Endometrial microvascular endothelial cells (primary cell): Measurements from ENCODE around the gene OPN3. TPM values are rescaled to one million over a fixed set of nuclear protein-coding genes. Genes with fewer than 3 reads are reported as not detected.

Source experiments
- in situ Hi-C: cut with HindIII; loops from 2 replicates; pipeline ENCODE4 v1.10.0; 2017; ENCODE audit warnings: low sequenced_read_pairs, low pct_unique_long_range_greater_than_20kb; ENCODE audit errors: inconsistent ontology term
- total RNA-seq: library from RNA; depleted of rRNA; stranded (reverse); fragments of >200 nt; gene quantifications from one replicate; pipeline ENCODE4 v1.2.3, GENCODE V29; 2015; ENCODE audit errors: inconsistent ontology term

OPN3 gene
- total RNA-seq, 1 donor from 2014 or later, result 32.9 TPM

DNA sequence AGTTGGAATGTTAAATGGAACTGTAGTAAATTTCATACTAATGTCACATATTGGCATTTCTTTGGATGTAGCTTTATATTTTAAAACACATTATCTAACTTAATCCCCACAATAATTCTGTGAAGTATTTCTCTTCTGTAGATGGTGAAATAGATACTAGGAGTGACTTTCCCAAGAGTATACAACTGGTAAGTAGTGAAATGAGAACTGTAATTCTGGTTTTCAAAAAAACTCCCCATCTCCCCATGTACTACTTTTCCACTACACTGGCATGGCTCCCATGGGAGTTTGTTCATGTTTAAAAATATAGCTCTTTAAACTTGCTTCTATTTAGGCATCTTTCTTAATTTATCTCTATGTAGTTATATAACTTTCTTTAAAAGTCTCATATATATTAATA is 10.2 kb downstream of the OPN3 start:
- in situ Hi-C loops, result no loop called here

DNA sequence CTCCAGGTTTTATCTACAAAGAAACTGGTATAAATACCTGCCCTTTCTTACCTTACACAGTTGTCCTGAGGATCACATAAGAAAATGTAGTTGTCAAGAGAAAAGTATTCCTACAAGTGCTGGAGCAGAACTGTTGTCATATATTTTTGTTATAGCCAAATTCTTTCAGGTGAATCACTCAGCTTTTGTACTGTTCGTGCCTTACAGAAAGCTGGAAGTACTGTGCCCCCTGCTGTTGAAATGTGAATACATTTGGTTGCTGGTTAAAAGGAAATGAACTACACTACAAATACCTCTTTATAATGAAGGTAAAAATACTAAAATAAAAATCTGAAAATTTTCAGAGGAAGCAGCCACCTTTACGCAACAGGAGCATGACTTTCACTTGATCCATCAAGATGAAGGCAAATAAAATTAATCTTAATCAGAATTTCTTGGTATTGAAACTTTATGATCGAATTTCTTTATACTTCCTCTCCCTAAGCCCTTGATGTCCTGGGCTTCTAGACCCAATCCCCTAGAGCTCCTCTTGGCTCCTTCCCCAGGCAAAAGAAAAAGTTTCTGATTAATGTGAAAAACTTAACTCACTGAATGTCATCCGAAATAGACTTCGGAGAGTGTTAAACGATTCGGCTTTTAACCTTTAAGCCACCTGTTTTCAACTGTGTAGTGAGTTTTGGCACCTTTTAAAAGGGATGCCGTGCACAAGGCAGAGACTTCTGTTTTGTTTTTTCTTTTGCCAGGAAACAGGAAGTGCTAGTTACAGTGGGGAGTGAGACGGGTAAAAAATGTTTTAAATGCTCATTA is 12.5 kb downstream of the OPN3 start:
- in situ Hi-C loops, result no loop called here

DNA sequence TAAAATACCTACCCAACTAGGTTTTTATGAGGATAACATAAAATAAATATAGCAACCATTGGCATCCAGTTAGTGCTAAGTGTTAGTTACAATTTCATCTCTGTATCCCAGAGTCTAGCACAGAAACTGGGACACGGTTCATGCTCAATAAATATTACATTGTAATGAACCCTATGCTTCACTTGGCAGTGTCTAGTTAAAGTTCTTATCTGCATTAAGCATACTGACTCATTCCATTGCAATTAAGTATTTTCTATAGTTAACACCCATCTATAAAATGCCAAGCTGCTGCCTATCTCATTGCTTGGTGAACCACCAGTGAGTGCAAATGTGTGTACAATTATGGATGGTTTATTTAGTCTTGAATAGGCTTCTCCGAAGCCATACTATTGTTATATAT is 15.2 kb downstream of the OPN3 start:
- in situ Hi-C loops, result no loop called here

DNA sequence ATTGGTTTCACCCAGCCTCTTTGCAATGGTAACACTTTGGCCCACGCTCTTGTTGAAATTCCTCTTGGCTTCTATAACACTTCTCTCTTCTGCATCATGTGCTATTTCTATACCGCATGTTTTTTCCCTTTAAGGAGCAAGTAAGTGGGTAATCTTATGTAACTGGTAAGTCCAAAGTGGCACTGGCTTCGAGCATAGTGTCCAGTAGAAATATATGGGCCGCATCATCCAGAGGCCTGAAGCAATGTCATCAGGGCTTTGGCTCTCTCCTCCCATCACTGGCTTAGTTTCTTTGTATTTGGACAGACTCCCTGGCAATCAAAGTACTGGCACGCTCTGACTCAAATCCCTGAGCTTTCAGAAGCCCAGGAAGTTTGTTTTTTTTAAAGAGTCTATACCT is 17.5 kb downstream of the OPN3 start:
- in situ Hi-C loops, result no loop called here

DNA sequence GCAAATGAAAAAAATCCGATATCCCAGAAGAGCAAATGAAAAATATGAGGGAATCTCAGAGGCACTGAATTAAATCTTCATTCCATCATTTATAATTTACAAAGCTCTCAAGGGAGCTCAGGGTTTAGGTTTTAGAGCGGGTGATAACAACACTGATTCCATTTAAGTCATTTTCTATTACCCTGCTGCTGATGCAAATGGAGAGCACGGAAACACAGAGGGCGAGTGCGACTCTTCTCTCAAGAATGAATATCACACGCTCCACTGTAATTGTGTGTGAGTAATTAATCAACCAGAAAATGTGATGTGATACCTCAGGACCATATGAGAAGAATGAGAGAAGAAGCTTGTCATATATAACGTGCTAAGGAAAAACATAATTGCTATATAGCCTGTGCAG is 22.7 kb downstream of the OPN3 start:
- in situ Hi-C loops, result no loop called here

DNA sequence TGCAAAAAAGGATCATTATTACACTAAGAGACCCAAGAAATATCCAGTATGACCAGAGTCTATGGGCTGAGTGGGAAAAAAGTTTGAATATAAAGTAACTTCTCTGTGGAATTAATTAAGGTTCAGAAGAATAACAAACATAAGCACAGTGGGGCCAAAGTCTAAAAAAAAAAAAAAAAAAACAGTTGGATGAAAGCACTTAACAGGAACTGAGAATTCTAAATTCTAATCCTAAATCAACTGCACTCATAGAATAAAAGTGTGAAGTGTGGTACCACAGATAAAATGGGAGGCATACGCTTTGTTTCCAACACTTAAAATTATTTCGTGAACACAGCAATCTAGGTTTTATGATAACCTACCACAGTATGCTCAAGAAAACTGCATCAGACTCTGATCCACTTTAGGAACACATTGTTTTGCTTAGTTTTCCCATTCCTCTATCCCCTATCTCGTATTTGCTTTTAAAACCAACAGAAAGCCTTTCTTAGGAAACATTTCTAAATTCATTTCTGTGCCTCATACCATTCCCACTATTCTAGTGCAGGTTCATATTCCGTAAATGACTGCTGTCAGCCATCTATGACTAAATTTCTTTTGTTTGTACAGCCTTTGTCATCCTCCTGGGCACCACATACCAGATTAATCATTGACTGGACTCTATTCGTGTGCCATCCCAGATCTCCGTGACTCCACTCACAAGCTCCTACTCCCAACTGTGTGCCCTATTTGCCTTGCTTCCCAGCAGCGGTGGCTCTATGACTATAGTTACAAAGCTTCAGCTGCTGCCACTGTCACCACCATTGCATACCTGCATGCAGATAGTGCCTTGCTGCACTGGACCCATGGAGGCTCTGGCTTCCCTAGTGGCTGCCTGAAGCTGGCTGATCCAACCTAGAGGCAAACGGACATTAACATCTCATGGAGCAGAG is 24.9 kb downstream of the OPN3 start:
- in situ Hi-C loops, result no loop called here

DNA sequence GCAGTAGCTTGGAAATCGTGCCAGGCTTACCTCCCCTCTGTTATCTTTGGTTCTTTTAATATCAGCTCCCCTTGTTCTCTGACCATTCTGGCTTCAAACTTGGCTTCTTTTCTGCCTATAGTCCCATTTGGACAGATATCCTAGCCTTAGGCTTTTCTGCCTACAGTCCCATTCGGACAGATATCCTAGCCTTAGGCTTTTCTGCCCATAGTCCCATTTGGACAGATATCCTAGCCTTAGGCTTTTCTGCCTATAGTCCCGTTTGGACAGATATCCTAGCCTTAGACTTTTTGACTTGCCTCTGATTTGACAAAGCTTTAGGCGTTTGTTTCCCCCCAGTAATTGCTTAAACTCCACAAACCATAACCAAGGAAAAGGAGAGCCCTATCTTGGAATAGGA is 25.6 kb downstream of the OPN3 start:
- in situ Hi-C loops, result no loop called here

DNA sequence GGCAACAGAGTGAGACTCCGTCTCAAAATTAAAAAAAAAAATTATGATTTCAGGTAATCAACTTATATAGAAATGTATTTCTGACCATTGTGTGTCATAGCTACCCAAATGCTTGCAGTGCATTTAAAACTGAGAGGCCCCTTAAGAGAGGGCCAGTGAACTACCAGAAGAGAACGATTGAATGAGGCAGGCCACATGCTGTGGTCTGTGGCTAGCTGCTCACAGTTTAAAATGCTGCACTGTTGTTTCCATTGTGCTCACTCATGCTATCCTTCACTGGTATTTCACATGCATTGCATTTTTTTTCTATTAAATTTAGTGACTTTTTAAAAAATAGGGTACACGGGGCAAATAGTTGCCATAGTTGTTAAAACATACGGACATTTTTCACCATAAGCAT is 26.0 kb downstream of the OPN3 start:
- in situ Hi-C loops, result no loop called here

DNA sequence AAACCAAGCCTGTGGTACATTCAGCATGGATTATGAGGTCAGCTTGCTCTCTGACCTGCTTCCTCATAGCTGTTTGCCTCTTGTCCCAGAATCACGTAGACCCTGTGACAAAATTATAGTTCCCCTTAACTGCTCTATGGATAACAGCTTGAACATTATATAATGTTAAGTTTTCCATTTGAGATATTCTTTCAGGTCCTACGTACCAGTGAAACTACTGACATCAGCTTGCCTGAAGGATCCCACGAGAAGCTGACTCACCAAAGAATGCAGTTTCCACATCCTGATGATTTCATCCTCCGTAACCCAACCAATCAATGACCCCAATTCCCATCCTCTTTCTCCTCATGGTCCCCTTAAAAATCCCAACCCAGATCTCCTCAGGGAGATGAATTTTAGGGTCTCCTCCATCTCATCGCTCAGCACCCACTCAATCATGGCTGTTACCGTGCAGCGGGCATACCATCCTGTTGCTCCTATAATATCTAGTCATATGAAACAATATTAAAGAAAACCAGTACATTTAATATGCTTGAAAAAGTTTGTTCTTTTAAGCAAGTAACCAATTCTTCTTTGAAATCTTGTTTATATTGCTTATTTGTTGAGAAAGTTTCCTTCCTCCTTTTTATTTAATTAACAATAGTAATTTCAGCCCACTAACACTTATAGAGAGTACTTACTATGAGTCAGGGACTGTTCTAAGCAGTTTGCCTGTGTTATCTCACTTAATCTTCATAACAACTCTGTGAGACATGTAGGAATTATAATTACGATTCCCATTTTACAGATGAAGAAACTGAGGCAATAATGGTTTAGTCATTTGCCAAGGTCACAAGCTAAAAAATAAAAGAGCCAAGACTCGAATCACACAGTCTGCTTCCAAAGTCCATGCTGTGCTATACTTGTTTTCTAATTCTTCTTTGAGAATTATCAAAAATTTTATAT is 27.4 kb downstream of the OPN3 start:
- in situ Hi-C loops, result no loop called here

DNA sequence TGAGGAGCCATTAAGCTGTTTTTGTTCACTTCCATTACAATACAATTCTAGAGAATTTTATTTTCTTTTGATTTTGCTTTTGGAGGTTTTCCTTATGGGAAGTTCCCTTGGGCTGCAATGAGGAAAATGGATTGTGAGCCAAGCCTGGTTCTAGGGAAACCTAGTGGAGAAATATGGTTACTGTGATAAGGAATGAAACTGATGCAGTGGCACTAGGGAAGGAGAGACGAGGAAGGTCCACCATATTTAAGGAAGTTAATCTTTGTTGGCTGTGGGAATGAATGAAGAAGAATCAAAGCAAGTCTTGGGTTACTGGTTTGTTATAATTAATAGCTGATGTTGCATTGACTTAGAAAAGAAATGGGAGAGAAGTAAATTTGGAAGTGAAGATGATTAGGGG is 28.4 kb downstream of the OPN3 start:
- in situ Hi-C loops, result no loop called here

DNA sequence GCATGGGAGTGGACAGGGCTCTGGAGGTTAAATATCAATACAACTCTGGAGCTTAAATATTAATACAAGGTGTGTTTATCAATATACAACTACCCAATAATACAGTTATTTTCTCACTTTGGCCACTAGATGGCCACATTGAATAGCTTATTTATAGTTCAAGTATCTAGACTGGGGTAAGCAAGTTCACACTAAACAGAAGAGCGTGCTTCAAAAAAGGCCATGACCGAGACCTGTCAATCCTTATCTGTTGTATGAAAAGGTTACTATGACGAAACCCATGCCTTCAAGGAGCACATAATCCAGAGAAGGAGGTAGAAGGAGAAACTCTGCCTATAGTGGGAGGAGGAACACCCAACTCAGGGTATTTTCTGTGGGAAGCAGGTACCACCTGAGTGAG is 29.1 kb downstream of the OPN3 start:
- in situ Hi-C loops, result no loop called here

DNA sequence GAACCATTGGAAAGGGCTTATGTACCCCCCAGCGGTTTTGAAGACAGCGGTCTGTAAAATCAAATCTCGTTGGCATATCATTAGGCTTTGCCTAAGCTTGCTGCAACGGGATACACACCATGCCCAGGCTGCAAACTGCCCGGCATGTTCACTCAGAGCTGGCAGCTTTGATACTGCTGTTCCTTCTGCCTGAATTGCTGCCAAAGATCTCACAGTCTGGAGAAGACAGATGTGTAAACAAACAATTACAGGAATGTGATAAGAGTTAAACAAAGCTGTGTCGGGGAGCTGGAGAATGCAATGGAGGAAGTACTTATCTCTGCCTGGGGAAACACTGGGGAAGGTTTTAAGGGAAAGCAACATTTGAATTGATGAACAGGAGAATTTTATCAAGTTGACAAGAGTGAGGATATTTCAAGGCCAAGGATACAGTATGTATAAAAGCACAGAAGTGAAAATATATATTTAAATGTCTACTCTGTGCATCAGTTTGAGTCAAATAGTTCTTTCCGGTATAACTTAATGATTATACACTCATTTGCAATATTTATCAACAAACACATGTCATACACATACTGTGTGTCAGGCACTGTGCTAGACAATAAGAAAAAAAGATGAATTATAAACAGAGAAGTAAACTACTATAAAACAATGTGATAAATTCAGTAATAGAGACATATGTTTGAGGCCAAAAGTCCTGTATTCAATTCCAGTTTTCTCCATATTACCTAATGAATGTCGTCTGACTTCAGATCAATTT is 29.9 kb downstream of the OPN3 start:
- in situ Hi-C loops, result no loop called here

DNA sequence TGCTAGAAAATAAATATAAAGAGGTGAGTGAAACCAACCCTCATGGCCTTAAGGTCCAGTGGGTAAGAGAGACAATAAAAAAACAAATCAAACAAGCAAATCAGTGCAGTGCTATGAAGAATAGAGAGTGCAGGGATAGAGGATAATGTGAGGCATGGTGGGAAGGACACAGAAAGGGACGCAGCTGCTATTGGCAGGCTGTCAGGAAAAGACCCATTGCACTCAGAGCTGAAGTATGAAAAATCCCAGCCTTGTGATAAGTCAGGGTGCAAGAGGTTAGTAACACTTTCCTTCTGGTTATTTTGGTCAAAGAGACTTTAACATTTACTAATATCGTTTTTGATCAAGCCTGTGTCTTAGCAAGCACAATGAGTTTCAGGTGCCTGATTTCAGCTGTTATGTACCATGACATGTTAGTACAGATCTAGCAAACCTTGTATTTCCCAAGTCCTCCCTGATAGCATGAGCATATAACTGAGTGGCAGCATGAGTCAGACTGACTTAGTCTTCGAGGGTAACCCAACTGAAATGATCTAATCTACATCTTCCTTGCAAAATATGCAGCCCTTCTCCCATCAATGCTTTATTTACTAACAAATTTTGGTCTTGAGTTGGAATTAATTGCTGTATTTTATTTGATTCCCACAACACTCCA is 31.7 kb downstream of the OPN3 start:
- in situ Hi-C loops, result no loop called here

DNA sequence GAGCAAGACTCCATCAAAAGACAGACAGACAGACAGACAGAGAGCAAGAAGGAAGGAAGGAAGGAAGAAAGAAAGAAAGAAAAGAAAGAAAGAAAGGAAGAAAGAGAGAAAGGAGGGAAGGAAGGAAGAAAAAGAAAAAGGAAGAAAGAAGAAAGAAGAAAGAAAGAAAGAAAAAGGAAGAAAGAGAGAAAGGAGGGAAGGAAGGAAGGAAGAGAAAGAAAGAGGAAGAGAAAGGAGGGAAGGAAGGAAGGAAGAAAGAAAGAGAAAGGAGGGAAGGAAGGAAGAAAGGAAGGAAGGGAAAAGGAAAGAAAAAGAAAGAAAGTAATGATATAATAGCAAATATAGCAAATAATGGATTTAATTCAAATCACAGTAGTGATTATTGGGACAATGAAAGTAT is 32.7 kb downstream of the OPN3 start:
- in situ Hi-C loops, result no loop called here

DNA sequence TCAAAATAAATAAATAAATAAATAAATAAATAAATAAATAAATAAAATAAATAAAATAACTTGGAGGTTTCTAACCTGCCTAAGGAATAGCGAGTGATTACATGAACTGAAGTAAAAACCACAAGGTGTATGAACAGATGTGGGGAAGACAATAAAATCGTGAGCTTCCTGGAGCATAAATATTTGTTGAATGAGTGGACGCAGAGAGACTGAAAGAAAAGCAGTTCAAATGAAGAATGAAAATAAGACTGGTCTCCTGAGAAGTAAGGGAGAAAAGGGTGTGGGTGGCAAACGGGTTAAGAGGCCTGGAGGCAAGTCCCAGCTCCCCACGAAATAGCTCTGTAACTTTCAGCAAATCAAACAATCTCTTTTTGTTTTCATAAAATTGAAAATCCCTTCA is 33.6 kb downstream of the OPN3 start:
- in situ Hi-C loops, result no loop called here

DNA sequence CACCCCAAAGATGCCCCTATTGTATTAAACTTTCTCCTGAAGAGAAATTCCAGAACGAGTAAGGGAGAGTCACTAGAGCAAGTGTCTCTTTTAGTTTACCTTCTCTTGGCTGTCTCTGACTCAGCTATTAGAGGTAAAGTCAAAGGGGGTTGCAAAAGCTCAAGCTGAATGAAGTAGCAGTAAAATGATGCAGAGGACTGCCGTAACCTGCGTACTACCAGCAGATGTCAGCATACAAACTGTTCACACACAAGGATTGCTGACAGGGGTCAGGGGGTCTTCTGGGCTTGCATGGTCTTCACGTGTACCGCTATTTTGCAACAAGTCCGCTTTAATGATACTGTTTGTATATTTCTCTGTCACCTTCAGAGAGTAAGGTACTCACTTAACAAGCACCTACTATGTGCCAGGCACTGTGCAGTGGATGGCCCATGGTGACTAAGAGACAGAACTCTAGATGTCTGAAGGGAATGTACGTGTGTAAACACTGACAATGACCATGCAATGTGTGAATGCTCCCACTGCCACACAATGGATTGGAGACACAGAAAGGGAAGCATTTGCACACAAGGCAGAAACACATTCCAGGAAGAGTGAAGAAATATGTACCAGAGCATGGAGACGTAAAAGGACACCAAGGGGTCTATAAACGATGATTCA is 34.9 kb downstream of the OPN3 start:
- in situ Hi-C loops, result no loop called here

DNA sequence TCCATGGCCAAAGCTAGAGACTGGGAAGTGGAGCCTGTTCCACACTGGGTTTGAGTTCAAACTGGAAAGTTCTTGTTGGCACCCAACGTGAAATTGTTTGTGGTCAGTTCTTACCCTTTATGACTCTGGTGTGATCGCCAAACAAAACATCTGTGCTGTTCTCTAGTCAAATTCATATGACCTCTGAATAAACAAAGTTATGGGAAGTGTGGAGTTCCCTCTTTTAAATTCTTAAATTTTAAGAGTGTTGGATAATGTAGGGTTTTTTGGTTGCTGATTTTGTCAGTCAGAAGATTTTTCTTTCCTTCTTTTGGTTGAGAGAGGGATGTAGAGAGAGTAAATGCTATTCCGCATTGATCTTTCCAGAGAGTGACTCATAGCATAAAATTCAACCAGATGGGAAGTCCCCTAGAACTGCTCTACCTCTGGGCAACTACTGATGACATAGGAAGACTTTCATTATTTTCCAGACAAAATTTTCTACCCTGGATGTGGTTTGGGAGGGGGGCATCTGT is 36.4 kb downstream of the OPN3 start:
- in situ Hi-C loops, result no loop called here
